H1 (cell line): ENCODE results near the gene DHCR24. TPM values are rescaled to one million over a fixed set of nuclear protein-coding genes. Genes with fewer than 3 reads are reported as not detected.

ENCODE experiments used
- CHD7 ChIP-seq: fragments of 300-600 bp; sonication (generic); IDR thresholded peaks from 2 replicates; pipeline ENCODE4 v1.7.1; 2012; ENCODE audit warnings: low read length, moderate library complexity, mild to moderate bottlenecking, inconsistent platforms; ENCODE audit not compliant: insufficient replicate concordance
- CTBP2 ChIP-seq: IDR thresholded peaks from 2 replicates; pipeline ENCODE4 v1.7.0; 2011; ENCODE audit warnings: borderline replicate concordance, mild to moderate bottlenecking, moderate library complexity, mixed read lengths, low read length; ENCODE audit not compliant: insufficient read depth, insufficient read length
- EGR1 ChIP-seq: IDR thresholded peaks from 2 replicates; pipeline ENCODE4 v1.6.1; 2011; ENCODE audit warnings: low read depth, low read length, borderline replicate concordance
- KDM5A ChIP-seq: fragments of 200-600 bp; IDR thresholded peaks from 2 replicates; pipeline ENCODE4 v1.7.1; 2012; ENCODE audit warnings: mild to moderate bottlenecking, low read length, inconsistent platforms, mixed read lengths
- RXRA ChIP-seq: IDR thresholded peaks from 2 replicates; pipeline ENCODE4 v1.6.1; 2011; ENCODE audit warnings: low read depth, mild to moderate bottlenecking, low read length, moderate library complexity; ENCODE audit not compliant: insufficient read depth
- SIRT6 ChIP-seq: IDR thresholded peaks from one replicate; pipeline ENCODE4 v1.7.1; 2012; ENCODE audit warnings: low read length, inconsistent platforms
- SIX5 ChIP-seq: IDR thresholded peaks from 2 replicates; pipeline ENCODE4 v1.6.1; 2011; ENCODE audit warnings: mild to moderate bottlenecking, low read depth, low read length
- SP2 ChIP-seq: IDR thresholded peaks from 2 replicates; pipeline ENCODE4 v1.6.1; 2012; ENCODE audit warnings: mild to moderate bottlenecking, low read length, inconsistent platforms
- polyA plus RNA-seq, 7 experiments: library from polyadenylated mRNA; depleted of rRNA in 3 of 7; stranded (reverse) in 5 of 7; unstranded in 2 of 7; fragments of >200 nt in 5 of 7; fragments of 200-250 nt in 2 of 7; gene quantifications; 1 replicate in 5 of 7; 2 replicates in 1 of 7; 4 replicates in 1 of 7; pipeline versions ENCODE4 v1.2.1 to v1.2.3, GENCODE V29; 2011 to 2013; ENCODE audit warnings: missing spikeins in 2 of 7, mixed read lengths in 2 of 7
- total RNA-seq: library from RNA; stranded (reverse); fragmentation: NEBNext Ultra II Directional; extraction: Animal tissue kit (Norgen Biotek cat#: 25700); gene quantifications from 2 replicates; pipeline ENCODE4 v1.2.1, GENCODE V29; 2021

Gene DHCR24
- total and polyA plus RNA-seq, 2 of the 8 experiments (the other 6 are each of a cell fraction or from before 2014, with no cell fraction given), result 370 to 419 TPM

DNA sequence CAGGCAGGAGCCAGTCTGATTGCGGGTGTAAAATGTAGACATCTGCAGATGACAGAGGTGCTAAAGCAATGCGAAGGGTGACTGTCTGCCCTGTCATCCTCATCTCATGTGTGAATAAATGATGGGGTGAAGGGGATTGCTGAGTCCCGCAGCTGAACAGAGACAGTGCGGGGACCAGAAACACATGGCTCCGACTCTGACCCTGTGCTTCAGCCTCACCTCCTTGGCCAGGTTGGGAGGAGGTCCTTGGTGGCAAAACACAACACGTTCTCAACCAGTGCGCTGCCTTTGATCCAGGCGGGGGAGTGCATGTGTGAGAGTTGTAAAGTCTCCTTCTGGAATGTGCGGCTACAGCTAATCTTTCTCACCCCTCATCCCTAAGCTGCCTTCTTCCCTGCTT is 53.9 kb downstream of the DHCR24 start (continued):
- TF ChIP-seq CHD7 (no peak), SIX5 (no peak), RXRA (no peak), EGR1 (no peak), SP2 (no peak), CTBP2 (no peak), SIRT6 (no peak), KDM5A (no peak)
